ENCODE results near the gene NGB.
A peak's percentile ranks its signal among the peaks of the same experiment; 100 is the strongest.

NGB gene

DNA sequence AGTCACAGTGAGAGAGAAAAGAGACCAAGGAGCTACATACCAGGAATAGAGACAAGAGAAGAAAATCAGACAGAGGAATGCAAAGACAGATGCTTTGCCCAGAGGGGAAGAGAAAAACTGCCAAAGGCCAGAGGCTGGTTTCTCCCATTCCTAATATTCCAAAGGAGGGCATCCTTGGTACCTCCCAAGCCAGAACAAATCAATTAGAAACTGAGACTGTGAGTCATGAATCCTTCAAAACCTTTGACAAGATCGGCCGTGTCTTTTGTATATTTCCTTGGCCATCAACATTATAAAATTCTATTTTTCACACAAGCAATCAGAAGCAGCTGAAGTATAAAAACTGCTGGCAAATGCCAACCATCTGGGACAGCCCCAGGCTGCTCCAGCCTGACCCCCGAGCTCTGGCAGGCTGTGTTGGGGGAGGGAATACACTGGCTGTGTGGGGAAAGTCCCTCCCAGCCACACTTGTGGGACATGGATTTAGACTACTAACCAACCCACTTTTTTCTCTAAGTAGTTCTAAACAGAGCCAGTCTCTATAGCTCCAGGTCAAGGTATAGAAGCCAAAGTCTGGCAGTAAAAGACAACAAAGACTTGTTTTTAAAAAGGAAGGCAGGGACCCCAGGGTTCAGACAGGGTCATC lies 36.0 kb upstream of the NGB start:
- H3K36me3 ChIP-seq (ENCODE audit: insufficient read depth, low read length), result peaks cover 8% of the 10 kb centered on the region
- peak overlapping the region; percentile 48 for H2AFZ ChIP-seq (ENCODE audit: low read depth, low read length)
- no peaks in the 10 kb centered on the region for H3K9me3 ChIP-seq (ENCODE audit: low read length)
- no peaks in the 10 kb centered on the region for H3K27me3 ChIP-seq (ENCODE audit: insufficient read depth, low read length)
- peak overlapping the region; percentile 11 for H3K4me3 ChIP-seq (ENCODE audit: low read length)
- H3K4me1 ChIP-seq (ENCODE audit: insufficient read depth, low read length), result peaks cover 28% of the 10 kb centered on the region

DNA sequence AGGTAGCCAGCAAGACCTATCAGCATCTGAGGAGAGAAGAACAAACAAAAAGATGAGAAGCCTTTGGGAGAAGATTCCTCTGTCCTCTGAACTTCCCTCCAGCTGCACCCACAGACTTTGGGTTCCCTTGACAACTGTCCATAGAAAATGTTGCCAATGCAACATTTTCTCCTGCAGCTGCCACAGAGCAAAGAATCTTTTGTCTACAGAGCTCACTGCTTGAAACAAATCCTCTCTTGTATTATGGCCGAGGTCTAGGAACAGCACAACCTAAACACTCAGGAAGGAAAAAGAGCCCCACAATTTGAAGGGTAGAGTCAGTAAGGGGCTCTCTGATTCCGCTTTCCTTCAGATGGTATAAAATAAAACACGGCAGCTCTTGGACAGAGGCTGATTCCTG lies 35.4 kb upstream of the NGB start:
- H3K9me3 ChIP-seq (ENCODE audit: low read length), result no peaks in the 10 kb centered on the region
- H3K4me3 ChIP-seq (ENCODE audit: low read length), result peak overlapping the region; percentile 11
- no peaks in the 10 kb centered on the region for H3K27me3 ChIP-seq (ENCODE audit: insufficient read depth, low read length)
- peak overlapping the region; percentile 48 for H2AFZ ChIP-seq (ENCODE audit: low read depth, low read length)
- peaks cover 33% of the 10 kb centered on the region for H3K4me1 ChIP-seq (ENCODE audit: insufficient read depth, low read length)
- peaks cover 8% of the 10 kb centered on the region for H3K36me3 ChIP-seq (ENCODE audit: insufficient read depth, low read length)

DNA sequence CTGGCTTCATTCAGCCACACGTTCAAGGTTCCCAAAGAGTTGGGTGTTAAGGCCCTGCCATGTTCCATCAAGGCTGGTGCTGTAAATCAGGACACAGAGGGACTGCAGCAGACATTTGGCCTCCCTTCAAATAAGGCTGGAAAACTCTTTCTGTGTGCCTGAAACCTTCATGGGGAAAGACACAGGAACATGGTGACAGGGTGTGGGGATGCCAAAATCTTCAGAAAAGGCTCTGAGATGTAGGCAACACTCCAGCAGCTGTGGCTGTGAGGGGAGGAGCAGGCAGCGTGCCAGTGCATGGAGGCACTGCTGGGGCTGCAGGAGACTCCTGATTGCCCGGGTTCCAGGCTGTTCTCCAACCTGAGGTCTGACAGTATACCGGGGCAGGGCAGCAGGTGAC lies 34.7 kb upstream of the NGB start:
- H2AFZ ChIP-seq (ENCODE audit: low read depth, low read length), result no peak overlapping the region
- no peaks in the 10 kb centered on the region for H3K27me3 ChIP-seq (ENCODE audit: insufficient read depth, low read length)
- no peaks in the 10 kb centered on the region for H3K9me3 ChIP-seq (ENCODE audit: low read length)
- H3K4me1 ChIP-seq (ENCODE audit: insufficient read depth, low read length), result peaks cover 37% of the 10 kb centered on the region
- peaks cover 8% of the 10 kb centered on the region for H3K36me3 ChIP-seq (ENCODE audit: insufficient read depth, low read length)
- no peak overlapping the region for H3K4me3 ChIP-seq (ENCODE audit: low read length)

DNA sequence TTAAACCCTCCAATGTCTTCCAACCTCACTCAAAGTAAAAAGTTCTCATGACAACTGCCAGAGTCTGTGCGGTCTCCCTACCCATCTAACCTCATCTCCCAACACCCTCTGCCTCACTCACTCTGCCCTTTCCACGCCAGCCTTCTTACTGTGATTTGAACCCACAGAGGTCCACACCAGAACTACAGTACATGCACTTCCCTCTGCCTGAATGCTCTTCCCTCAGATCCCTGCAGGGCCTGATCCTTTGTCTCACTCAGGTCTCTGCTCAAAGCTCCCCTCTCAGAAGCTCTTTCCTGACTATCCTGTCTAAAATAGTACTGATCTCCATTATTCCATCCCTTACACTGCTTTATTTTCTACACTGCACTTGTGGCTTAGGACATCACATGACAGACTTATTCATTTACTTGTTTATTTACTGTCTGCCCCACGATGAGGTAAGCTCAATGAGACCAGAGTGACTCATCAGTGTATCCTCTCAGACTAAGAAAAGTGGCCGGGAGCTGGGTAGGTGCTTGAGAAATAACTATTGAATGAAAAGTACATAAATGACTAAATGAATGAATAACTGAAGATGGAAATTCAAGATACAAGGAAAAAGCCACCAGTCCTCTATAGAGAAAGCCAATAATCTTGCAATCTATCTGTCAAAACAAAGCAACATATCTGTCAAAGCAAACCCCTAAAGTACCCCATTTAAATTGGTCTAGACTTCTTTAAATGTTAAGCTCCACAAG lies 32.6 kb upstream of the NGB start:
- Histone ChIP-seq H3K36me3 (ENCODE audit: insufficient read depth, low read length) (peaks cover 22% of the 10 kb centered on the region), H3K4me1 (ENCODE audit: insufficient read depth, low read length) (peaks cover 37% of the 10 kb centered on the region)

DNA sequence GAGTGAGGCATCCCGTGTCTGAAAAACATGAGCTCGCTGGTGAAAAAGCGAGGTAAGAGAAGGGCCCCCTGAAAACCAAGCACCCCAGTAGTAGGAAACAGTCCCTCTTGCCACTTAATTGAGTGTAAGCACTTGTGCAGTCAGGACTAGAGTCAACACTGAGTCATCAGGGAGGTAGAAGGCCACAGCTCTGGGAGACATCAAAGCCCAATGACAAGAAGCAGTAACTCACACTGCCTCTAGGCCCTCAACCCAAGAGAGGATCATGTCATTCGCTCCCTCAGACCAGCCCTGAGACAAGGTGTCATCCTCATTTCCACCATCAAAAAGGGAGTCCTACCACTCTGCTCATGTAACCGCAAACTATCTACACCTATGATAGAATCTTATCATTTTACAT lies 31.9 kb upstream of the NGB start:
- Histone ChIP-seq H3K27me3 (ENCODE audit: insufficient read depth, low read length) (no peaks in the 10 kb centered on the region), H3K9me3 (ENCODE audit: low read length) (no peaks in the 10 kb centered on the region), H3K36me3 (ENCODE audit: insufficient read depth, low read length) (peaks cover 29% of the 10 kb centered on the region), H3K4me1 (ENCODE audit: insufficient read depth, low read length) (peaks cover 37% of the 10 kb centered on the region), H3K4me3 (ENCODE audit: low read length) (no peak overlapping the region), H2AFZ (ENCODE audit: low read depth, low read length) (no peak overlapping the region)

More for the DNA sequence above, 32.6 kb upstream of the NGB start:
- no peak overlapping the region for H3K4me3 ChIP-seq (ENCODE audit: low read length)
- no peaks in the 10 kb centered on the region for H3K9me3 ChIP-seq (ENCODE audit: low read length)
- no peak overlapping the region for H2AFZ ChIP-seq (ENCODE audit: low read depth, low read length)
- no peaks in the 10 kb centered on the region for H3K27me3 ChIP-seq (ENCODE audit: insufficient read depth, low read length)

DNA sequence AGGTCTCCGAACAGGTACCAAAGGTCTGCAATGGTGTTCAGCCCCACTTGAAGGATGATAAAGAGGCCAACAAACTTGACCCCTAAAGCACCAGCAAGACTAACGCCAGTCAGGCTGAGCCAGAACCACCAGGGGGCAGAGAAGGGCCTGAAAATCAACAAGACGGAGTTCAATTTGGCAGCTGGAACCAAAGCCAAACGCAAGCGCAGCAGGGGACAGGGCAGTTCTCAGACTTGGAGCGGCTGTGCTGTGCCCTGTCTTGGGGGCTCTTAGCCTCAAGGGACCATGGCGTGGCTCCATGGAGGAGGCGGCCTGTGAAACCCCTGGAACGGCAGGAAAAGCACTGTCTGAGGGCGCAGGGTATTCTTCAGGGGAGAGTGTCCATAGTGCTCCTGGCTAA lies 30.1 kb upstream of the NGB start:
- Histone ChIP-seq H3K9me3 (ENCODE audit: low read length) (no peaks in the 10 kb centered on the region), H2AFZ (ENCODE audit: low read depth, low read length) (no peak overlapping the region), H3K36me3 (ENCODE audit: insufficient read depth, low read length) (peaks cover 43% of the 10 kb centered on the region), H3K27me3 (ENCODE audit: insufficient read depth, low read length) (no peaks in the 10 kb centered on the region), H3K4me3 (ENCODE audit: low read length) (no peak overlapping the region), H3K4me1 (ENCODE audit: insufficient read depth, low read length) (peaks cover 32% of the 10 kb centered on the region)

DNA sequence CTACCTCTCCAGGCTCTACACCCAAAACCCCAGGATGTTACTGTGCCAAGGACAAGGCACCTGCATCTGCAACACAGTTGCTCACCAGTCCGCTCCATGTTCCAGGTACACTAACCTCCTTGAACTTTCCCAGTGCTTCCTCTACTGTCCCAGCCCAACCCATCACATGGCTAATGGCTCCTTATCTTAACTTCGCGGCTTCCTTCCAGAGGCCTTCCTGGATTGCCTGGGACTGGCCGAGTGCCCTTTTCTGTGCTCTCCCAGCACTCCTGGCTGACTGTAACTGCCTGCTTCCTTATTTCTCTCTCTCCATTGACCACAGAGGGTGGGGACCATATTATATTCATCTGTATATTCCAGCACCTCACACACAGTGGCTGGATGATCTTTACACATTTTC lies 28.8 kb upstream of the NGB start:
- H3K4me3 ChIP-seq (ENCODE audit: low read length), result no peak overlapping the region
- no peak overlapping the region for H2AFZ ChIP-seq (ENCODE audit: low read depth, low read length)
- peaks cover 24% of the 10 kb centered on the region for H3K4me1 ChIP-seq (ENCODE audit: insufficient read depth, low read length)
- no peaks in the 10 kb centered on the region for H3K9me3 ChIP-seq (ENCODE audit: low read length)
- peaks cover 43% of the 10 kb centered on the region for H3K36me3 ChIP-seq (ENCODE audit: insufficient read depth, low read length)
- no peaks in the 10 kb centered on the region for H3K27me3 ChIP-seq (ENCODE audit: insufficient read depth, low read length)

DNA sequence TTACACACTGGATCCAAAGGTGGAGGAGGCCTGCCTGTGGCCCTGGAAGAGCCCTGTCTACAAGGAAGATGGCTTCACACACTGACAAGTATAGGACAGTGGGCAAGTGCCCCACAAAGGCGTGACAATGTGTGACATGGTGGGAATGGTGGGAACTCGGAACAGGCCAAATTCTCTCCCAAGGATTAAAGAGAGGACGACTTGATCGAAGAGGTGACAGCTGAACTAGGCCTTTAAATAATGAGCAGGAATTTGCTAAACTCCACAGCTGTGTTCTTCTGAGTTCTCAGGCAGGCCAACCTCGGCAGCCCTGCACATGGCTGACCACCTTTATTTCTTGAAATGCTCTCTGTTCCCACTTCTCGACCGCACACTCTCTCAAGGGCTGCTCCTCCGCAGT lies 25.9 kb upstream of the NGB start:
- H3K4me1 ChIP-seq (ENCODE audit: insufficient read depth, low read length), result peaks cover 19% of the 10 kb centered on the region
- no peaks in the 10 kb centered on the region for H3K27me3 ChIP-seq (ENCODE audit: insufficient read depth, low read length)
- peaks cover 50% of the 10 kb centered on the region for H3K36me3 ChIP-seq (ENCODE audit: insufficient read depth, low read length)
- H3K4me3 ChIP-seq (ENCODE audit: low read length), result no peak overlapping the region
- H3K9me3 ChIP-seq (ENCODE audit: low read length), result no peaks in the 10 kb centered on the region
- H2AFZ ChIP-seq (ENCODE audit: low read depth, low read length), result no peak overlapping the region

DNA sequence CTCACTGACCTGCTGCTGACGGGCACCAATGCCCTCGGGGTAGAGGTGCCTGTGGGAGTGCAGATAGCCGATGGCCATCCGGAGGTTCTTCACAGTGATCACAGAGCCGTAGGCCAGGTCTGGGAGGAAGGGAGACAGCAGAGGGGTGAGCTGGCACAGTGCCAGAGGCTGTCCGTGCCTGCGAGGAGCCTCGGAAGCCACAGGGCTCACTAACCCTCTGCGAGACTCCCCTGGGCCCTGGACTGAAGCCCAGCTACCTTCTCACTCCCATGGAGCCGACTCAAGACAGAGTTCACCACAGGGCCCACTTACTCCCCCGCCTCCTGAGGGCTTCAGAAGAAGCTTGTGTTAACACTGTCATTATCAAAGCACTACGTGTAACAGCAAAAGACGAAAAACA lies 25.1 kb upstream of the NGB start:
- no peaks in the 10 kb centered on the region for H3K9me3 ChIP-seq (ENCODE audit: low read length)
- H3K36me3 ChIP-seq (ENCODE audit: insufficient read depth, low read length), result peaks cover 50% of the 10 kb centered on the region
- H2AFZ ChIP-seq (ENCODE audit: low read depth, low read length), result no peak overlapping the region
- peaks cover 12% of the 10 kb centered on the region for H3K4me1 ChIP-seq (ENCODE audit: insufficient read depth, low read length)
- H3K27me3 ChIP-seq (ENCODE audit: insufficient read depth, low read length), result no peaks in the 10 kb centered on the region
- no peak overlapping the region for H3K4me3 ChIP-seq (ENCODE audit: low read length)

DNA sequence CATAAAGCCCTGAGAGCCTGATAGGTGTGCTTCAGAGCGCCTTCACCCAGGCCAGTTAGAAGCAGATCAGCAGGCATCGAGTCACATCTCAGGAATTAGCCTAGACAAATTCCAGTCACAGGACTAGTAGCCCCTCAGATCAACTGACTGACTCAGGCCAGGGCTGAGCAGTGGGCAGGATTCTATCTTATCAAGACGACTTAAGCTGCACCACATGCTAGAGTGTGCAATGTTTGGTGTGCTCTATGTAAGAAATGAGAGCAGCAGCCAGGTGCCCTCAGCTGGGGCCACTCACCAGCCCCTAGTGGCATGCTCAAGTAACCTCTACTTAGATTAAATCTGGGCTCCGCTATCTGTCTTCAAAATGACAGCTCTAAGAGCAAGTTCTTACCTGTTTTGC lies 19.7 kb upstream of the NGB start:
- Histone ChIP-seq H3K36me3 (ENCODE audit: insufficient read depth, low read length) (peaks cover 39% of the 10 kb centered on the region), H3K9me3 (ENCODE audit: low read length) (no peaks in the 10 kb centered on the region), H3K4me1 (ENCODE audit: insufficient read depth, low read length) (no peaks in the 10 kb centered on the region), H3K4me3 (ENCODE audit: low read length) (no peak overlapping the region), H3K27me3 (ENCODE audit: insufficient read depth, low read length) (no peaks in the 10 kb centered on the region), H2AFZ (ENCODE audit: low read depth, low read length) (no peak overlapping the region)

DNA sequence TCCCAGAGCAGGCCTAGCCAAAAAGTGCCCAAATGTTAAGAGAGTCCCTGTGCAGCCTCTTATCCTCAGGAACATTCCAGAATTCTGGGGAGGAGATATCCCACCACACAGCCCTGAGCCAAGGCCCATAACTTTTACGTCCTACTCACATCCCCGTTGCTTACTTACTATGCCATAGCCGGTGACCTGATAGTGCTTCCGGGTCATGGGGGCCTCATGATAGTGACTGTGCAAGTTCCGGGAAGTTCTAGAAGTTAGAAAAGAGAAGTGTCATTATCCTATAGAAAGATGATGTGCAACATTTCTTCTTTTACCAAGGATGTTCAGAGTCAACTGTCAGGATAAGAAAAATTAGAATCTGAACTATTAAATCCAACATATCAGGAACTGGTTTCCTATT lies 15.6 kb upstream of the NGB start:
- H3K36me3 ChIP-seq (ENCODE audit: insufficient read depth, low read length), result peaks cover 51% of the 10 kb centered on the region
- H3K4me3 ChIP-seq (ENCODE audit: low read length), result no peak overlapping the region
- H3K27me3 ChIP-seq (ENCODE audit: insufficient read depth, low read length), result no peaks in the 10 kb centered on the region
- H2AFZ ChIP-seq (ENCODE audit: low read depth, low read length), result no peak overlapping the region
- H3K9me3 ChIP-seq (ENCODE audit: low read length), result no peaks in the 10 kb centered on the region
- H3K4me1 ChIP-seq (ENCODE audit: insufficient read depth, low read length), result peaks cover 17% of the 10 kb centered on the region

DNA sequence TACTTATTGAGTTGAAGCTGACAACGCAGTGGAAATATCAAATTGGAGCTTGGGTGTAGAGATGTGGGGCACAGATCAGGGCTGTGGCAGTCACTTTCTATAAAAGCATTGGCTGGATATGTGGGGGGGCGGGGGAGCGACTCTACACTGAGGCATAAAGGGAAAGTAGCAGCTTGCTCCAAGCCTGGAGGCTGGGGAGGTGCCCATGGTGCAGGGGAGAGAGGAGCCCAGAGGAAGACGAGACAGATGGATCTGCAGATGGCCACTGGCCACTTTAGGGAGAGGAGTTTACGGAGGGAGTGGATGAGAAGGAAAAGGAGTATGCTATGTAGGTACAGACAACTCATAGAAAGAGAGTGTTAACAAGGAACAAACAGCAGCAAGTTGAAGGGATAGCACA lies 13.5 kb upstream of the NGB start:
- Histone ChIP-seq H3K9me3 (ENCODE audit: low read length) (no peaks in the 10 kb centered on the region), H3K36me3 (ENCODE audit: insufficient read depth, low read length) (peaks cover 56% of the 10 kb centered on the region), H2AFZ (ENCODE audit: low read depth, low read length) (no peak overlapping the region), H3K27me3 (ENCODE audit: insufficient read depth, low read length) (no peaks in the 10 kb centered on the region), H3K4me1 (ENCODE audit: insufficient read depth, low read length) (peaks cover 23% of the 10 kb centered on the region), H3K4me3 (ENCODE audit: low read length) (no peak overlapping the region)

DNA sequence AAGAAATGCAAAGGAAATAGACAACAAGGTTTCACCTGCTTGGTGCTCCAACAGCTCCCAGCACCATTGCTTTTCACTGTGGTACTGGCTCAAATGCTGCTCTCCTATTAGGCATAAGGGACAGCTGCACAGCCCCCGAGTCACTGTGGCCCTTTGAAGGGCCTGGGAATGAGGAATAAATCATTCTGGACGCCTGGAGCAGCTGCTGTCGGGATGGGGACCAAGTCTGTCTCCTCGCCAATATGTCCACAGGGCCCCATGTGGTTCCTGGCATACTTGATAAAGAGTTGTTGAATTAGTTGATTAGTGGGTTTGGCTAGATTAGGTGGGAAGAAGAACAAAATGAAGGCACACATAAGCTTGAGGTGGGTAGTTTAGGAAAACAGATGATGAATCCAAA lies 13.1 kb upstream of the NGB start:
- Histone ChIP-seq H3K36me3 (ENCODE audit: insufficient read depth, low read length) (peaks cover 60% of the 10 kb centered on the region), H2AFZ (ENCODE audit: low read depth, low read length) (no peak overlapping the region), H3K27me3 (ENCODE audit: insufficient read depth, low read length) (no peaks in the 10 kb centered on the region), H3K9me3 (ENCODE audit: low read length) (no peaks in the 10 kb centered on the region), H3K4me3 (ENCODE audit: low read length) (no peak overlapping the region), H3K4me1 (ENCODE audit: insufficient read depth, low read length) (peaks cover 23% of the 10 kb centered on the region)

All from neuron (in vitro differentiated cells).